ENCODE measurements around the gene IRAK3. TPM values are rescaled to one million over a fixed set of nuclear protein-coding genes. Genes with fewer than 3 reads are reported as not detected.

The IRAK3 gene
- 0.02 TPM in 1 of 2 replicates, not detected in the other for total RNA-seq
- long read RNA-seq, full-length matches to known transcripts: 1 of 1 reads
- long read RNA-seq, partial matches to known transcripts: 0 of 1 reads
- long read RNA-seq, other reads (novel, unspliced or antisense): 0 of 1 reads

GRCh38 chr12:66188584-66189485 is at the start of gene IRAK3:
IRAK3 (plus strand) TSS chr12:66189214; CDS start chr12:66189300, 86 bp downstream.
- H3K27me3 Mint-ChIP-seq: peaks cover 72% of the 10 kb centered on the region
- H3K4me1 Mint-ChIP-seq (ENCODE audit: low read depth): peaks cover 1% of the 10 kb centered on the region
- peak within 1 kb of the TSS; percentile 54 for H3K4me3 Mint-ChIP-seq (ENCODE audit: low read depth)

GRCh38 chr12:66139328-66139727 is 49.7 kb upstream of the IRAK3 start:
- Mint-ChIP-seq H3K27me3 (no peaks in the 10 kb centered on the region), H3K4me1 (ENCODE audit: low read depth) (no peaks in the 10 kb centered on the region), H3K4me3 (ENCODE audit: low read depth) (no peak overlapping the region), H3K36me3 (ENCODE audit: insufficient read depth) (peaks cover 35% of the 10 kb centered on the region), H3K27ac (no peak overlapping the region), H3K9me3 (ENCODE audit: low read depth) (peaks cover 27% of the 10 kb centered on the region)
- TF ChIP-seq CTCF (IDR thresholded peaks at IDR 0.05; ENCODE audit: unreplicated experiment): no peak
- DNase-seq (ENCODE audit: low spot score, unreplicated experiment): no peak

More at GRCh38 chr12:66188584-66189485, at the start of gene IRAK3:
- no peak within 1 kb of the TSS for H3K27ac Mint-ChIP-seq
- peaks cover 2% of the 10 kb centered on the region for H3K36me3 Mint-ChIP-seq (ENCODE audit: insufficient read depth)
- H3K9me3 Mint-ChIP-seq (ENCODE audit: low read depth): peaks cover 5% of the 10 kb centered on the region
- peak; percentile 30 for DNase-seq (ENCODE audit: low spot score, unreplicated experiment)
- TF ChIP-seq CTCF (IDR thresholded peaks at IDR 0.05; ENCODE audit: unreplicated experiment): no peak

- H3K27ac Mint-ChIP-seq: no peak overlapping the region
- no peak overlapping the region for H3K4me3 Mint-ChIP-seq (ENCODE audit: low read depth)
- peaks cover 37% of the 10 kb centered on the region for H3K36me3 Mint-ChIP-seq (ENCODE audit: insufficient read depth)
- H3K9me3 Mint-ChIP-seq (ENCODE audit: low read depth): peaks cover 27% of the 10 kb centered on the region
- no peaks in the 10 kb centered on the region for H3K27me3 Mint-ChIP-seq
- no peak for DNase-seq (ENCODE audit: low spot score, unreplicated experiment)
- no peaks in the 10 kb centered on the region for H3K4me1 Mint-ChIP-seq (ENCODE audit: low read depth)
- TF ChIP-seq CTCF (IDR thresholded peaks at IDR 0.05; ENCODE audit: unreplicated experiment): no peak
These were observed 48.3 kb upstream of the IRAK3 start for GRCh38 chr12:66140731-66141130.

- Mint-ChIP-seq H3K27me3 (no peaks in the 10 kb centered on the region), H3K27ac (no peak overlapping the region), H3K4me1 (ENCODE audit: low read depth) (no peaks in the 10 kb centered on the region), H3K36me3 (ENCODE audit: insufficient read depth) (peaks cover 33% of the 10 kb centered on the region), H3K4me3 (ENCODE audit: low read depth) (no peak overlapping the region), H3K9me3 (ENCODE audit: low read depth) (peaks cover 24% of the 10 kb centered on the region)
- DNase-seq (ENCODE audit: low spot score, unreplicated experiment): no peak
- TF ChIP-seq CTCF (IDR thresholded peaks at IDR 0.05; ENCODE audit: unreplicated experiment): no peak
These were observed 47.7 kb upstream of the IRAK3 start for GRCh38 chr12:66141299-66141698.

- H3K27ac Mint-ChIP-seq: no peak overlapping the region
- no peaks in the 10 kb centered on the region for H3K4me1 Mint-ChIP-seq (ENCODE audit: low read depth)
- TF ChIP-seq CTCF (IDR thresholded peaks at IDR 0.05; ENCODE audit: unreplicated experiment): no peak
- H3K9me3 Mint-ChIP-seq (ENCODE audit: low read depth): peaks cover 22% of the 10 kb centered on the region
- no peaks in the 10 kb centered on the region for H3K27me3 Mint-ChIP-seq
- no peak overlapping the region for H3K4me3 Mint-ChIP-seq (ENCODE audit: low read depth)
- H3K36me3 Mint-ChIP-seq (ENCODE audit: insufficient read depth): peaks cover 26% of the 10 kb centered on the region
- DNase-seq (ENCODE audit: low spot score, unreplicated experiment): no peak
These were observed 46.2 kb upstream of the IRAK3 start for GRCh38 chr12:66142826-66143225.
